Left ventricle myocardium inferior (tissue), 1 donor: ENCODE data around the gene GLTP. TPM values are rescaled to one million over a fixed set of nuclear protein-coding genes. Genes with fewer than 3 reads are reported as not detected.

Experiments
- DNase-seq: peaks from one replicate; pipeline ENCODE4 v3.0.0-alpha.2; 2020
- H3K27ac ChIP-seq: fragments of 200-600 bp; replicated peaks from 2 replicates; pipeline ENCODE4 v1.8.0; 2021
- H3K27me3 ChIP-seq: fragments of 200-600 bp; 2 replicates; pipeline ENCODE4 v1.8.0; 2021; ENCODE audit warnings: low read depth
- H3K36me3 ChIP-seq: fragments of 200-600 bp; 2 replicates; pipeline ENCODE4 v1.8.0; 2021
- H3K4me1 ChIP-seq: fragments of 200-600 bp; 2 replicates; pipeline ENCODE4 v1.8.0; 2021
- H3K4me3 ChIP-seq: fragments of 200-600 bp; 2 replicates; pipeline ENCODE4 v1.8.0; 2021; ENCODE audit warnings: mild to moderate bottlenecking, moderate library complexity
- H3K9me3 ChIP-seq: fragments of 200-600 bp; replicated peaks from 2 replicates; pipeline ENCODE4 v1.8.0; 2021
- CTCF ChIP-seq: fragments of 200-600 bp; IDR thresholded peaks from 2 replicates; pipeline ENCODE4 v1.8.0; 2021; ENCODE audit warnings: antibody characterized with exemption, mild to moderate bottlenecking, borderline replicate concordance
- intact Hi-C: fragments of 100-400 bp; cut with micrococcal nuclease; formaldehyde crosslinking; loops from one replicate; pipeline ENCODE4 v1.11.0; 2022
- total RNA-seq: library from RNA; stranded (reverse); fragmentation: NEBNext Ultra II Directional; extraction: Animal tissue kit (Norgen Biotek cat#: 25700); gene quantifications from one replicate; pipeline ENCODE4 v1.2.1, GENCODE V29; 2021
- donor health status: DM: no; HTN: yes; CAD: no; lungs with severe emphysema.

GLTP gene
- total RNA-seq, 1 donor from 2014 or later: 20.0 TPM

- no peaks in the 10 kb centered on the region for H3K36me3 ChIP-seq
- H3K4me3 ChIP-seq: no peak overlapping the region
- TF ChIP-seq CTCF: no peak
- no peak overlapping the region for H3K27ac ChIP-seq
- intact Hi-C loops: no loop called here
- H3K27me3 ChIP-seq: peaks cover 42% of the 10 kb centered on the region
- no peak for DNase-seq
- H3K9me3 ChIP-seq: no peaks in the 10 kb centered on the region
- no peaks in the 10 kb centered on the region for H3K4me1 ChIP-seq
Measured at GRCh38 chr12:109816870-109817269, 63.5 kb downstream of the GLTP start.

- DNase-seq: no peak
- TF ChIP-seq CTCF: no peak
- intact Hi-C loops: no loop called here
- Histone ChIP-seq H3K27ac (no peak overlapping the region), H3K27me3 (peaks cover 41% of the 10 kb centered on the region), H3K4me1 (no peaks in the 10 kb centered on the region), H3K4me3 (no peak overlapping the region), H3K36me3 (no peaks in the 10 kb centered on the region), H3K9me3 (no peaks in the 10 kb centered on the region)
Measured at GRCh38 chr12:109815757-109816617, 64.4 kb downstream of the GLTP start.

GRCh38 chr12:109815225-109815624, 65.1 kb downstream of the GLTP start:
- Histone ChIP-seq H3K4me1 (no peaks in the 10 kb centered on the region), H3K36me3 (no peaks in the 10 kb centered on the region), H3K27ac (no peak overlapping the region), H3K4me3 (no peak overlapping the region), H3K27me3 (peaks cover 41% of the 10 kb centered on the region), H3K9me3 (no peaks in the 10 kb centered on the region)
- DNase-seq: no peak
- TF ChIP-seq CTCF: no peak
- intact Hi-C loops: no loop called here

GRCh38 chr12:109814600-109815150, 65.7 kb downstream of the GLTP start:
- Histone ChIP-seq H3K27me3 (peaks cover 41% of the 10 kb centered on the region), H3K4me1 (no peaks in the 10 kb centered on the region), H3K9me3 (no peaks in the 10 kb centered on the region), H3K4me3 (no peak overlapping the region), H3K27ac (no peak overlapping the region), H3K36me3 (no peaks in the 10 kb centered on the region)
- no peak for TF ChIP-seq CTCF
- no peak for DNase-seq
- intact Hi-C loops: no loop called here

- Histone ChIP-seq H3K36me3 (no peaks in the 10 kb centered on the region), H3K4me1 (no peaks in the 10 kb centered on the region), H3K27ac (no peak overlapping the region), H3K4me3 (no peak overlapping the region), H3K27me3 (peaks cover 41% of the 10 kb centered on the region), H3K9me3 (no peaks in the 10 kb centered on the region)
- DNase-seq: no peak
- TF ChIP-seq CTCF: no peak
- intact Hi-C loops: no loop called here
Measured at GRCh38 chr12:109813810-109814416, 66.4 kb downstream of the GLTP start.
